SK-N-SH treated with all-trans-retinoic acid at 6 μM for 48 hours (cell line): ENCODE data around the gene MINPP1.

Source experiments
- ATAC-seq: fragments of 200-7000 bp; cut with Tn5 transposase; 3 replicates; pipeline ENCODE4 v1.9.1; 2020; ENCODE audit warnings: mild to moderate bottlenecking, moderate library complexity
- ARNTL ChIP-seq: fragments of 450-650 bp; formaldehyde crosslinking; IDR thresholded peaks from 2 replicates; pipeline ENCODE4 v1.5.0; 2020; ENCODE audit warnings: low read depth, mild to moderate bottlenecking, moderate library complexity, borderline replicate concordance
- BACH2 ChIP-seq: fragments of 250-450 bp; sonication (Bioruptor Pico); IDR thresholded peaks from 2 replicates; pipeline ENCODE4 v1.9.0; 2021; ENCODE audit warnings: mild to moderate bottlenecking, borderline replicate concordance
- CSDC2 ChIP-seq: fragments of 250-450 bp; sonication (Bioruptor Pico); IDR thresholded peaks from 2 replicates; pipeline ENCODE4 v1.5.0; 2020; ENCODE audit warnings: mild to moderate bottlenecking, moderate library complexity
- CSRNP3 ChIP-seq: fragments of 250-450 bp; sonication (Bioruptor Pico); IDR thresholded peaks from 2 replicates; pipeline ENCODE4 v1.5.1; 2021; ENCODE audit warnings: mild to moderate bottlenecking, moderate library complexity
- ESRRG ChIP-seq: fragments of 250-450 bp; sonication (Bioruptor Pico); IDR thresholded peaks from 2 replicates; pipeline ENCODE4 v1.6.1; 2021; ENCODE audit warnings: mild to moderate bottlenecking
- GLIS3 ChIP-seq: fragments of 250-450 bp; sonication (Bioruptor Pico); IDR thresholded peaks from 2 replicates; pipeline ENCODE4 v1.5.0; 2020; ENCODE audit warnings: mild to moderate bottlenecking, moderate library complexity
- ISL1 ChIP-seq: fragments of 250-450 bp; sonication (Bioruptor Pico); IDR thresholded peaks from 2 replicates; pipeline ENCODE4 v2.1.2; 2022; ENCODE audit warnings: mild to moderate bottlenecking, moderate library complexity
- OSR1 ChIP-seq: fragments of 250-450 bp; sonication (Bioruptor Pico); IDR thresholded peaks from 2 replicates; pipeline ENCODE4 v1.8.0; 2022; ENCODE audit warnings: moderate library complexity, mild to moderate bottlenecking, inconsistent platforms
- PATZ1 ChIP-seq: fragments of 250-450 bp; sonication (Bioruptor Pico); IDR thresholded peaks from 2 replicates; pipeline ENCODE4 v1.8.0; 2020; ENCODE audit warnings: mild to moderate bottlenecking, moderate library complexity, borderline replicate concordance
- POU6F1 ChIP-seq: fragments of 250-450 bp; sonication (Bioruptor Pico); IDR thresholded peaks from 2 replicates; pipeline ENCODE4 v1.8.0; 2021; ENCODE audit warnings: low read depth, mild to moderate bottlenecking, moderate library complexity, borderline replicate concordance
- PPARA ChIP-seq: fragments of 250-450 bp; sonication (Bioruptor Pico); IDR thresholded peaks from 2 replicates; pipeline ENCODE4 v1.5.0; 2020; ENCODE audit warnings: mild to moderate bottlenecking, borderline replicate concordance
- RARB ChIP-seq: fragments of 250-450 bp; sonication (Bioruptor Pico); IDR thresholded peaks from 2 replicates; pipeline ENCODE4 v1.8.0; 2021; ENCODE audit warnings: mild to moderate bottlenecking, moderate library complexity
- SNAI2 ChIP-seq: fragments of 250-450 bp; sonication (Bioruptor Pico); IDR thresholded peaks from 2 replicates; pipeline ENCODE4 v1.5.0; 2020; ENCODE audit warnings: mild to moderate bottlenecking, moderate library complexity
- TCF4 ChIP-seq: fragments of 250-450 bp; sonication (Bioruptor Pico); IDR thresholded peaks from 2 replicates; pipeline ENCODE4 v1.8.0; 2021; ENCODE audit warnings: mild to moderate bottlenecking, moderate library complexity, borderline replicate concordance
- TOX ChIP-seq: fragments of 250-450 bp; sonication (Bioruptor Pico); IDR thresholded peaks from 2 replicates; pipeline ENCODE4 v1.8.0; 2021; ENCODE audit warnings: mild to moderate bottlenecking, moderate library complexity, borderline replicate concordance
- ZC3H10 ChIP-seq: fragments of 250-450 bp; sonication (Bioruptor Pico); IDR thresholded peaks from 2 replicates; pipeline ENCODE4 v1.5.1; 2021; ENCODE audit warnings: mild to moderate bottlenecking, moderate library complexity
- ZFP3 ChIP-seq: fragments of 250-450 bp; sonication (Bioruptor Pico); IDR thresholded peaks from 2 replicates; pipeline ENCODE4 v1.5.0; 2020; ENCODE audit warnings: mild to moderate bottlenecking, moderate library complexity
- ZFP30 ChIP-seq: fragments of 450-650 bp; formaldehyde crosslinking; IDR thresholded peaks from 2 replicates; pipeline ENCODE4 v1.5.0; 2022; ENCODE audit warnings: mild to moderate bottlenecking, moderate library complexity
- ZNF565 ChIP-seq: fragments of 450-650 bp; formaldehyde crosslinking; conservative IDR thresholded peaks from 2 replicates; pipeline ENCODE4 v1.5.0; 2020; ENCODE audit warnings: low read depth, mild to moderate bottlenecking, moderate library complexity
- ZNF70 ChIP-seq: fragments of 450-650 bp; formaldehyde crosslinking; IDR thresholded peaks from 2 replicates; pipeline ENCODE4 v1.5.0; 2020; ENCODE audit warnings: mild to moderate bottlenecking, moderate library complexity
- ZNF8 ChIP-seq: fragments of 450-650 bp; formaldehyde crosslinking; IDR thresholded peaks from 2 replicates; pipeline ENCODE4 v1.5.0; 2020; ENCODE audit warnings: mild to moderate bottlenecking, moderate library complexity
- TF ChIP-seq, protein P1 (sequence below): fragments of 250-450 bp; sonication (Bioruptor Pico); IDR thresholded peaks from 2 replicates; pipeline ENCODE4 v1.5.1; 2020; ENCODE audit warnings: low read depth, mild to moderate bottlenecking, moderate library complexity
- TF ChIP-seq, protein P2 (sequence below): fragments of 250-450 bp; sonication (Bioruptor Pico); IDR thresholded peaks from 2 replicates; pipeline ENCODE4 v1.5.0; 2020; ENCODE audit warnings: mild to moderate bottlenecking, moderate library complexity

MINPP1 gene

DNA sequence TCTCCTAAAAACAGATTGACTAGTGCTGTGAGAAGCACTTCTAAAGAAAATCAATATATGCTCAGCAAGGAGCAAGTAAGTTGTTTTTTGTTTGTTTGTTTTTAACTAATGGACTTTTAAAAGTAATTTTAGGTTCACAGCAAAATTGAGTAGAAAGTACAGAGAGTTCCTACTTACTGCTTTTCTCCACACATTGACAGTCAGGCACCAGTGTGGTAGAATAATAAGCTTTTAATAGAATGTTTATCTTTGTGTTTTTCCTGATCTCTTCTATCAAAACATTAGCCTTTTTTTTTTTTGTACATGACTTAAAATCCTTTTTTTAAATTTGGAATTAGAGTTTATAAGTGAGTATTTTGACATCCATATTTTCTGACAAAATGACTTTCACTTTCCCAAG is 28.0 kb downstream of the MINPP1 start:
- no peak for TF ChIP-seq TOX
- no peak for TF ChIP-seq ESRRG (CRISPR knock-in tag)
- TF ChIP-seq ZNF565 (CRISPR knock-in tag) = no peak
- TF ChIP-seq GLIS3 = no peak
- no peak for TF ChIP-seq RARB (CRISPR knock-in tag)

DNA sequence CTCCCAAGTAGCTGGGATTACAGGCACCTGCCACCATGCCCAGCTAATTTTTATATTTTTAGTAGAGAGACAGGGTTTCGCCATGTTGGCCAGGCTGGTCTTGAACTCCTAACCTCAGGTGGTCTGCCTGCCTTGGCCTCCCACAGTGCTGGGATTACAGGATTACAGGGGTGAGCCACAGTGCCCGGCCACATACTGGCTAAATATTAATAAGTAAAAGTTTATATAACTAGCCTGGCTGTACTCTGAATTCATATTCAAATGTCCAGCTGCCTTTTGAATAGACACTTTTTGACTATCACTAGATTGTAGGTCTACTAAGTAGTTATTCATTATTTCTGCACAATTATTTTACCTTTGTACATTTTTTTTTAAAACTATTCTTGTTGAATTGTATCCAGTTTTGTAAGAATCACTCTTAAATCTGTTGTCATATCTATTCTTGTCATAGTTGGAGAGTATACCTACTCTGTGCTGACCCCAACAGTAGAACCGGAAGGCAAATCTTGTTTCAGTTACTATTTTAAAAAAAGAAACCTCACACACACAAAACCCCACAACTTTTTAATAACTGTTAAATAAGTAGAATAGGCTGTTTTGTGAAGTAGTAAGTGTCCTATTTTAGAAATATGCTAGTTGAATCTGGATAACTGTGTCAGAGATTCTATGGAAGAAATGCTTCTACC is 29.6 kb downstream of the MINPP1 start:
- no peak for ATAC-seq
- TF ChIP-seq SNAI2 (CRISPR knock-in tag) = no peak
- no peak for TF ChIP-seq CSRNP3 (CRISPR knock-in tag)
- TF ChIP-seq TOX = no peak
- TF ChIP-seq, protein P1, sequence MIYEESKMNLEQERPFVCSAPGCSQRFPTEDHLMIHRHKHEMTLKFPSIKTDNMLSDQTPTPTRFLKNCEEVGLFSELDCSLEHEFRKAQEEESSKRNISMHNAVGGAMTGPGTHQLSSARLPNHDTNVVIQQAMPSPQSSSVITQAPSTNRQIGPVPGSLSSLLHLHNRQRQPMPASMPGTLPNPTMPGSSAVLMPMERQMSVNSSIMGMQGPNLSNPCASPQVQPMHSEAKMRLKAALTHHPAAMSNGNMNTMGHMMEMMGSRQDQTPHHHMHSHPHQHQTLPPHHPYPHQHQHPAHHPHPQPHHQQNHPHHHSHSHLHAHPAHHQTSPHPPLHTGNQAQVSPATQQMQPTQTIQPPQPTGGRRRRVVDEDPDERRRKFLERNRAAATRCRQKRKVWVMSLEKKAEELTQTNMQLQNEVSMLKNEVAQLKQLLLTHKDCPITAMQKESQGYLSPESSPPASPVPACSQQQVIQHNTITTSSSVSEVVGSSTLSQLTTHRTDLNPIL (CRISPR knock-in tag) = no peak
- TF ChIP-seq ZFP3 = no peak
- no peak for TF ChIP-seq TCF4
- TF ChIP-seq ZFP30 = no peak
- TF ChIP-seq ISL1 (CRISPR knock-in tag) = no peak
- TF ChIP-seq CSDC2 (CRISPR knock-in tag) = no peak
- no peak for TF ChIP-seq ARNTL
- TF ChIP-seq ESRRG (CRISPR knock-in tag) = no peak
- TF ChIP-seq POU6F1 = no peak
- TF ChIP-seq PATZ1 = no peak
- TF ChIP-seq PPARA (CRISPR knock-in tag) = no peak
- no peak for TF ChIP-seq ZC3H10
- TF ChIP-seq ZNF565 (CRISPR knock-in tag) = no peak
- TF ChIP-seq BACH2 = no peak

More for the DNA sequence above, 28.0 kb downstream of the MINPP1 start:
- ATAC-seq = no peak

- no peak for TF ChIP-seq ZNF8 (CRISPR knock-in tag)
- no peak for TF ChIP-seq ARNTL
- TF ChIP-seq, protein P2, sequence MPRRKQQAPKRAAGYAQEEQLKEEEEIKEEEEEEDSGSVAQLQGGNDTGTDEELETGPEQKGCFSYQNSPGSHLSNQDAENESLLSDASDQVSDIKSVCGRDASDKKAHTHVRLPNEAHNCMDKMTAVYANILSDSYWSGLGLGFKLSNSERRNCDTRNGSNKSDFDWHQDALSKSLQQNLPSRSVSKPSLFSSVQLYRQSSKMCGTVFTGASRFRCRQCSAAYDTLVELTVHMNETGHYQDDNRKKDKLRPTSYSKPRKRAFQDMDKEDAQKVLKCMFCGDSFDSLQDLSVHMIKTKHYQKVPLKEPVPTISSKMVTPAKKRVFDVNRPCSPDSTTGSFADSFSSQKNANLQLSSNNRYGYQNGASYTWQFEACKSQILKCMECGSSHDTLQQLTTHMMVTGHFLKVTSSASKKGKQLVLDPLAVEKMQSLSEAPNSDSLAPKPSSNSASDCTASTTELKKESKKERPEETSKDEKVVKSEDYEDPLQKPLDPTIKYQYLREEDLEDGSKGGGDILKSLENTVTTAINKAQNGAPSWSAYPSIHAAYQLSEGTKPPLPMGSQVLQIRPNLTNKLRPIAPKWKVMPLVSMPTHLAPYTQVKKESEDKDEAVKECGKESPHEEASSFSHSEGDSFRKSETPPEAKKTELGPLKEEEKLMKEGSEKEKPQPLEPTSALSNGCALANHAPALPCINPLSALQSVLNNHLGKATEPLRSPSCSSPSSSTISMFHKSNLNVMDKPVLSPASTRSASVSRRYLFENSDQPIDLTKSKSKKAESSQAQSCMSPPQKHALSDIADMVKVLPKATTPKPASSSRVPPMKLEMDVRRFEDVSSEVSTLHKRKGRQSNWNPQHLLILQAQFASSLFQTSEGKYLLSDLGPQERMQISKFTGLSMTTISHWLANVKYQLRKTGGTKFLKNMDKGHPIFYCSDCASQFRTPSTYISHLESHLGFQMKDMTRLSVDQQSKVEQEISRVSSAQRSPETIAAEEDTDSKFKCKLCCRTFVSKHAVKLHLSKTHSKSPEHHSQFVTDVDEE (CRISPR knock-in tag) = no peak
- no peak for TF ChIP-seq ISL1 (CRISPR knock-in tag)
- TF ChIP-seq CSDC2 (CRISPR knock-in tag) = no peak
- TF ChIP-seq SNAI2 (CRISPR knock-in tag) = no peak
- TF ChIP-seq ZNF565 (CRISPR knock-in tag) = no peak
- TF ChIP-seq BACH2 = no peak
- TF ChIP-seq ZNF70 (CRISPR knock-in tag) = no peak
- TF ChIP-seq ESRRG (CRISPR knock-in tag) = no peak
- TF ChIP-seq TCF4 = no peak
- TF ChIP-seq TOX = no peak
- TF ChIP-seq OSR1 = no peak
- no peak for TF ChIP-seq GLIS3
- TF ChIP-seq PATZ1 = no peak
- no peak for TF ChIP-seq RARB (CRISPR knock-in tag)
- TF ChIP-seq POU6F1 = no peak
- TF ChIP-seq, all 23 proteins: peak for 0
- ATAC-seq = peak; percentile 48
Measured at GRCh38 chr10:87538092-87539015, 33.7 kb downstream of the MINPP1 start.
